Measurements from ENCODE around the gene PRKCB. TPM values are rescaled to one million over a fixed set of nuclear protein-coding genes. Genes with fewer than 3 reads are reported as not detected.

PRKCB gene
- total RNA-seq, 2 experiments from 2014 or later = 21.0 to 51.6 TPM

GRCh38 chr16:24178496-24178895 is 342.7 kb downstream of the PRKCB start:
- Histone ChIP-seq H4K20me1 (ENCODE audit: insufficient read depth, low read length) (no peaks in the 10 kb centered on the region), H3K27ac (ENCODE audit: low read depth, low read length, poor library complexity, severe bottlenecking) (no peak overlapping the region), H3K4me1 (ENCODE audit: insufficient read depth, low read length, poor library complexity, severe bottlenecking) (no peaks in the 10 kb centered on the region), H3K79me2 (ENCODE audit: insufficient read depth, low read depth, low read length) (no peaks in the 10 kb centered on the region), H3K4me3 (ENCODE audit: low read depth, low read length, poor library complexity, severe bottlenecking) (no peak overlapping the region), H2AFZ (ENCODE audit: low read length) (no peak overlapping the region), H3K9me3 (ENCODE audit: low read length) (no peaks in the 10 kb centered on the region), H3K9me2 (ENCODE audit: insufficient read depth, low read length) (no peaks in the 10 kb centered on the region), H3K4me2 (ENCODE audit: low read length) (no peak overlapping the region), H3K36me3 (ENCODE audit: insufficient read depth, low read length) (no peaks in the 10 kb centered on the region)
- POLR2A ChIA-PET = interaction anchor here (0.5 kb wide), 1 partner anchor 1633 kb away, joined by 3 read pairs; no protein-coding TSS in a partner anchor
- no TSS peak for BruUV-seq (replicated peaks)
- CTCF ChIA-PET (ENCODE audit: unreplicated experiment) = no interaction called here
- intact Hi-C loops (cut with micrococcal nuclease; ENCODE audit: unreplicated experiment) = no loop called here
- peak; percentile 8 for DNase-seq (ENCODE audit: low spot score)
- TF ChIP-seq CTCF (conservative IDR thresholded peaks at IDR 0.05; ENCODE audit: low read length) (no peak), EZH2phosphoT487 (IDR thresholded peaks at IDR 0.05; ENCODE audit: borderline replicate concordance, low read depth, low read length) (no peak)

- TF ChIP-seq EZH2phosphoT487 (IDR thresholded peaks at IDR 0.05; ENCODE audit: borderline replicate concordance, low read depth, low read length) = no peak
These were observed 344.7 kb downstream of the PRKCB start for GRCh38 chr16:24180451-24180850.

GRCh38 chr16:24188021-24188542 is 352.3 kb downstream of the PRKCB start:
- CTCF ChIA-PET (ENCODE audit: unreplicated experiment) = no interaction called here
- Histone ChIP-seq H3K4me2 (ENCODE audit: low read length) (no peak overlapping the region), H2AFZ (ENCODE audit: low read length) (no peak overlapping the region), H3K79me2 (ENCODE audit: insufficient read depth, low read depth, low read length) (no peaks in the 10 kb centered on the region), H3K36me3 (ENCODE audit: insufficient read depth, low read length) (peaks cover 4% of the 10 kb centered on the region; the same call in 1 of the 2 replicates), H3K27ac (ENCODE audit: low read depth, low read length, poor library complexity, severe bottlenecking) (no peak overlapping the region), H3K4me1 (ENCODE audit: insufficient read depth, low read length, poor library complexity, severe bottlenecking) (no peaks in the 10 kb centered on the region), H3K9me3 (ENCODE audit: low read length) (no peaks in the 10 kb centered on the region), H4K20me1 (ENCODE audit: insufficient read depth, low read length) (no peaks in the 10 kb centered on the region), H3K9me2 (ENCODE audit: insufficient read depth, low read length) (no peaks in the 10 kb centered on the region), H3K4me3 (ENCODE audit: low read depth, low read length, poor library complexity, severe bottlenecking) (no peak overlapping the region)
- intact Hi-C loops (cut with micrococcal nuclease; ENCODE audit: unreplicated experiment) = no loop called here
- no peak for TF ChIP-seq CTCF (conservative IDR thresholded peaks at IDR 0.05; ENCODE audit: low read length)
- no peak for TF ChIP-seq EZH2phosphoT487 (IDR thresholded peaks at IDR 0.05; ENCODE audit: borderline replicate concordance, low read depth, low read length)
- POLR2A ChIA-PET = interaction anchor here (0.7 kb wide), 1 partner anchor 104 kb away, joined by 3 read pairs; no protein-coding TSS in a partner anchor
- DNase-seq (ENCODE audit: low spot score) = no peak
- BruUV-seq (replicated peaks) = no TSS peak

More at GRCh38 chr16:24180451-24180850, 344.7 kb downstream of the PRKCB start:
- Histone ChIP-seq H3K4me3 (ENCODE audit: low read depth, low read length, poor library complexity, severe bottlenecking) (no peak overlapping the region), H3K9me2 (ENCODE audit: insufficient read depth, low read length) (no peaks in the 10 kb centered on the region), H3K4me2 (ENCODE audit: low read length) (no peak overlapping the region), H4K20me1 (ENCODE audit: insufficient read depth, low read length) (no peaks in the 10 kb centered on the region), H3K4me1 (ENCODE audit: insufficient read depth, low read length, poor library complexity, severe bottlenecking) (no peaks in the 10 kb centered on the region), H3K9me3 (ENCODE audit: low read length) (no peaks in the 10 kb centered on the region), H3K79me2 (ENCODE audit: insufficient read depth, low read depth, low read length) (no peaks in the 10 kb centered on the region), H3K27ac (ENCODE audit: low read depth, low read length, poor library complexity, severe bottlenecking) (no peak overlapping the region), H3K36me3 (ENCODE audit: insufficient read depth, low read length) (no peaks in the 10 kb centered on the region), H2AFZ (ENCODE audit: low read length) (no peak overlapping the region)
- intact Hi-C loops (cut with micrococcal nuclease; ENCODE audit: unreplicated experiment) = no loop called here
- CTCF ChIA-PET (ENCODE audit: unreplicated experiment) = no interaction called here
- POLR2A ChIA-PET = no interaction called here
- no peak for DNase-seq (ENCODE audit: low spot score)
- no TSS peak for BruUV-seq (replicated peaks)

Measured in OCI-LY7 (cell line).